ENCODE results near the gene MXD4. TPM values are rescaled to one million over a fixed set of nuclear protein-coding genes. Genes with fewer than 3 reads are reported as not detected.
"Not testable (repeated sequence)": the region's sequence is repeated elsewhere in the genome, so short reads cannot be mapped to it uniquely, and the experiment has no call there.

MXD4 gene
- total and polyA plus RNA-seq, 2 donors from 2014 or later, result 49.8 to 84.8 TPM

GRCh38 chr4:2218436-2218835 lies 43.5 kb downstream of the MXD4 start:
- FAIRE-seq, result no peak

GRCh38 chr4:2217726-2218125 lies 44.2 kb downstream of the MXD4 start:
- Histone ChIP-seq H3K9ac (ENCODE audit: low read length in 3 of 3) (no peak overlapping the region), H3K36me3 (ENCODE audit: control insufficient read depth in 2 of 3, insufficient read depth in 3 of 3, low read length in 3 of 3) (peaks cover 0 to 1% (median 0%) of the 10 kb centered on the region in 3 donors), H3K9me3 (ENCODE audit: control insufficient read depth in 2 of 3, insufficient read depth in 1 of 3, low read length in 3 of 3) (no peaks in the 10 kb centered on the region), H3K4me3 (ENCODE audit: low read length in 3 of 3) (no peak overlapping the region), H3K27ac (ENCODE audit: low read depth in 2 of 2, low read length in 2 of 2) (no peak overlapping the region), H3K27me3 (ENCODE audit: control insufficient read depth, insufficient read depth, low read length) (no peaks in the 10 kb centered on the region), H3K4me1 (ENCODE audit: control insufficient read depth in 2 of 3, insufficient read depth in 2 of 3, low read depth in 1 of 3, low read length in 3 of 3) (no peaks in the 10 kb centered on the region)
- no peak for TF ChIP-seq CTCF (IDR thresholded peaks at IDR 0.05; ENCODE audit: borderline replicate concordance, extremely low read depth, insufficient read depth)
- DNase-seq (no peak), FAIRE-seq (no peak)
- intact Hi-C loops (cut with DNase I), result no loop called here

More at GRCh38 chr4:2218436-2218835, 43.5 kb downstream of the MXD4 start:
- TF ChIP-seq CTCF (IDR thresholded peaks at IDR 0.05; ENCODE audit: borderline replicate concordance, extremely low read depth, insufficient read depth), result no peak
- DNase-seq, result no peak
- H3K9me3 ChIP-seq (ENCODE audit: control insufficient read depth in 2 of 3, insufficient read depth in 1 of 3, low read length in 3 of 3), result no peaks in the 10 kb centered on the region
- intact Hi-C loops (cut with DNase I), result no loop called here
- H3K4me3 ChIP-seq (ENCODE audit: low read length in 3 of 3), result no peak overlapping the region
- H3K4me1 ChIP-seq (ENCODE audit: control insufficient read depth in 2 of 3, insufficient read depth in 2 of 3, low read depth in 1 of 3, low read length in 3 of 3), result no peaks in the 10 kb centered on the region
- H3K36me3 ChIP-seq (ENCODE audit: control insufficient read depth in 2 of 3, insufficient read depth in 3 of 3, low read length in 3 of 3), result peaks cover 0 to 2% (median 0%) of the 10 kb centered on the region in 3 donors
- no peaks in the 10 kb centered on the region for H3K27me3 ChIP-seq (ENCODE audit: control insufficient read depth, insufficient read depth, low read length)
- H3K9ac ChIP-seq (ENCODE audit: low read length in 3 of 3), result no peak overlapping the region
- H3K27ac ChIP-seq (ENCODE audit: low read depth in 2 of 2, low read length in 2 of 2), result no peak overlapping the region

- Histone ChIP-seq H3K27ac (ENCODE audit: low read depth in 2 of 2, low read length in 2 of 2) (no peak overlapping the region), H3K4me1 (ENCODE audit: control insufficient read depth in 2 of 3, insufficient read depth in 2 of 3, low read depth in 1 of 3, low read length in 3 of 3) (no peaks in the 10 kb centered on the region), H3K4me3 (ENCODE audit: low read length in 3 of 3) (no peak overlapping the region), H3K9ac (ENCODE audit: low read length in 3 of 3) (no peak overlapping the region), H3K27me3 (ENCODE audit: control insufficient read depth, insufficient read depth, low read length) (no peaks in the 10 kb centered on the region), H3K9me3 (ENCODE audit: control insufficient read depth in 2 of 3, insufficient read depth in 1 of 3, low read length in 3 of 3) (no peaks in the 10 kb centered on the region), H3K36me3 (ENCODE audit: control insufficient read depth in 2 of 3, insufficient read depth in 3 of 3, low read length in 3 of 3) (no peaks in the 10 kb centered on the region)
- intact Hi-C loops (cut with DNase I), result no loop called here
- no peak for FAIRE-seq
- no peak for DNase-seq
- TF ChIP-seq CTCF (IDR thresholded peaks at IDR 0.05; ENCODE audit: borderline replicate concordance, extremely low read depth, insufficient read depth), result no peak
These were observed 49.1 kb downstream of the MXD4 start for GRCh38 chr4:2212831-2213230.

- H3K4me3 ChIP-seq (ENCODE audit: low read length in 3 of 3); H3K36me3 ChIP-seq (ENCODE audit: control insufficient read depth in 2 of 3, insufficient read depth in 3 of 3, low read length in 3 of 3); H3K4me1 ChIP-seq (ENCODE audit: control insufficient read depth in 2 of 3, insufficient read depth in 2 of 3, low read depth in 1 of 3, low read length in 3 of 3); H3K9ac ChIP-seq (ENCODE audit: low read length in 3 of 3); H3K27ac ChIP-seq (ENCODE audit: low read depth in 2 of 2, low read length in 2 of 2); intact Hi-C loops (cut with DNase I); H3K9me3 ChIP-seq (ENCODE audit: control insufficient read depth in 2 of 3, insufficient read depth in 1 of 3, low read length in 3 of 3); DNase-seq; H3K27me3 ChIP-seq (ENCODE audit: control insufficient read depth, insufficient read depth, low read length); FAIRE-seq: not testable (repeated sequence)
These were observed 59.1 kb downstream of the MXD4 start for GRCh38 chr4:2202789-2203188.

Other genes with a start within 250 kb of the MXD4 start
- gene NAT8L, start 202.8 kb downstream of the MXD4 start, total RNA-seq, result 2.7 TPM
- gene NAT8L, start 202.8 kb downstream of the MXD4 start, polyA plus RNA-seq (ENCODE audit: insufficient read depth, low read depth, low replicate concordance), result 12.5 TPM
- gene HAUS3, start 20.0 kb downstream of the MXD4 start, total RNA-seq, result 12.1 TPM
- 4.1 TPM for gene HAUS3, start 20.0 kb downstream of the MXD4 start, polyA plus RNA-seq (ENCODE audit: insufficient read depth, low read depth, low replicate concordance)
- 3.8 TPM for gene POLN, start 20.0 kb downstream of the MXD4 start, total RNA-seq
- 1.3 TPM for gene POLN, start 20.0 kb downstream of the MXD4 start, polyA plus RNA-seq (ENCODE audit: insufficient read depth, low read depth, low replicate concordance)
- gene ZFYVE28, start 156.5 kb upstream of the MXD4 start, total RNA-seq, result 18.9 TPM
- 8.0 TPM for gene ZFYVE28, start 156.5 kb upstream of the MXD4 start, polyA plus RNA-seq (ENCODE audit: insufficient read depth, low read depth, low replicate concordance)
- gene CFAP99, start 156.8 kb upstream of the MXD4 start, total RNA-seq, result 1.7 TPM
- gene CFAP99, start 156.8 kb upstream of the MXD4 start, polyA plus RNA-seq (ENCODE audit: insufficient read depth, low read depth, low replicate concordance), result 1.5 TPM
- gene RNF4, start 207.0 kb upstream of the MXD4 start, total RNA-seq, result 61.5 TPM
- 24.2 TPM for gene RNF4, start 207.0 kb upstream of the MXD4 start, polyA plus RNA-seq (ENCODE audit: insufficient read depth, low read depth, low replicate concordance)